ENCODE data around the gene FANK1. TPM values are rescaled to one million over a fixed set of nuclear protein-coding genes. Genes with fewer than 3 reads are reported as not detected.
"Not testable (repeated sequence)": the region's sequence is repeated elsewhere in the genome, so short reads cannot be mapped to it uniquely, and the experiment has no call there.

Gene FANK1
- total RNA-seq, 1 donor, result 3.0 TPM

- no peak for DNase-seq (ENCODE audit: low read depth)
- no peak for TF ChIP-seq CTCF (IDR thresholded peaks at IDR 0.05; ENCODE audit: insufficient read depth, low read depth, low read length)
These were observed 14.8 kb downstream of the FANK1 start for GRCh38 chr10:125911145-125911544.

GRCh38 chr10:125911990-125912389 lies 15.6 kb downstream of the FANK1 start:
- no peak for TF ChIP-seq CTCF (IDR thresholded peaks at IDR 0.05; ENCODE audit: insufficient read depth, low read depth, low read length)
- no peak for DNase-seq (ENCODE audit: low read depth)
- H3K4me3 ChIP-seq (ENCODE audit: low read depth, low read length), result no peak overlapping the region

More at GRCh38 chr10:125911145-125911544, 14.8 kb downstream of the FANK1 start:
- no peak overlapping the region for H3K4me3 ChIP-seq (ENCODE audit: low read depth, low read length)

- DNase-seq (ENCODE audit: low read depth), result peak; percentile 15
- not testable (repeated sequence) for H3K4me3 ChIP-seq (ENCODE audit: low read depth, low read length)
These were observed 16.9 kb downstream of the FANK1 start for GRCh38 chr10:125913277-125913676.

- no peak overlapping the region for H3K4me3 ChIP-seq (ENCODE audit: low read depth, low read length)
These were observed 20.6 kb downstream of the FANK1 start for GRCh38 chr10:125916977-125917376.

GRCh38 chr10:125917704-125918361 lies 21.5 kb downstream of the FANK1 start:
- DNase-seq (ENCODE audit: low read depth); H3K4me3 ChIP-seq (ENCODE audit: low read depth, low read length): not testable (repeated sequence)

More at GRCh38 chr10:125916977-125917376, 20.6 kb downstream of the FANK1 start:
- no peak for DNase-seq (ENCODE audit: low read depth)
- TF ChIP-seq CTCF (IDR thresholded peaks at IDR 0.05; ENCODE audit: insufficient read depth, low read depth, low read length), result no peak

GRCh38 chr10:125921643-125922306 lies 25.4 kb downstream of the FANK1 start:
- not testable (repeated sequence) for H3K4me3 ChIP-seq (ENCODE audit: low read depth, low read length); DNase-seq (ENCODE audit: low read depth)

- no peak for TF ChIP-seq CTCF (IDR thresholded peaks at IDR 0.05; ENCODE audit: insufficient read depth, low read depth, low read length)
These were observed 29.0 kb downstream of the FANK1 start for GRCh38 chr10:125925262-125925834.

GRCh38 chr10:125926247-125926646 lies 29.9 kb downstream of the FANK1 start:
- no peak overlapping the region for H3K4me3 ChIP-seq (ENCODE audit: low read depth, low read length)
- TF ChIP-seq CTCF (IDR thresholded peaks at IDR 0.05; ENCODE audit: insufficient read depth, low read depth, low read length), result no peak
- DNase-seq (ENCODE audit: low read depth), result no peak

More at GRCh38 chr10:125925262-125925834, 29.0 kb downstream of the FANK1 start:
- DNase-seq (ENCODE audit: low read depth), result no peak
- no peak overlapping the region for H3K4me3 ChIP-seq (ENCODE audit: low read depth, low read length)

GRCh38 chr10:125927265-125927664 lies 30.9 kb downstream of the FANK1 start:
- not testable (repeated sequence) for H3K4me3 ChIP-seq (ENCODE audit: low read depth, low read length); DNase-seq (ENCODE audit: low read depth)
